Measurements from ENCODE around the gene RAPGEF4.
"Not testable (repeated sequence)": the region's sequence is repeated elsewhere in the genome, so short reads cannot be mapped to it uniquely, and the experiment has no call there.

Gene RAPGEF4

GRCh38 chr2:172775319-172775718 is 39.7 kb downstream of the RAPGEF4 start:
- no peak for DNase-seq

GRCh38 chr2:172777431-172777830 is 41.8 kb downstream of the RAPGEF4 start:
- DNase-seq, result no peak

DNA sequence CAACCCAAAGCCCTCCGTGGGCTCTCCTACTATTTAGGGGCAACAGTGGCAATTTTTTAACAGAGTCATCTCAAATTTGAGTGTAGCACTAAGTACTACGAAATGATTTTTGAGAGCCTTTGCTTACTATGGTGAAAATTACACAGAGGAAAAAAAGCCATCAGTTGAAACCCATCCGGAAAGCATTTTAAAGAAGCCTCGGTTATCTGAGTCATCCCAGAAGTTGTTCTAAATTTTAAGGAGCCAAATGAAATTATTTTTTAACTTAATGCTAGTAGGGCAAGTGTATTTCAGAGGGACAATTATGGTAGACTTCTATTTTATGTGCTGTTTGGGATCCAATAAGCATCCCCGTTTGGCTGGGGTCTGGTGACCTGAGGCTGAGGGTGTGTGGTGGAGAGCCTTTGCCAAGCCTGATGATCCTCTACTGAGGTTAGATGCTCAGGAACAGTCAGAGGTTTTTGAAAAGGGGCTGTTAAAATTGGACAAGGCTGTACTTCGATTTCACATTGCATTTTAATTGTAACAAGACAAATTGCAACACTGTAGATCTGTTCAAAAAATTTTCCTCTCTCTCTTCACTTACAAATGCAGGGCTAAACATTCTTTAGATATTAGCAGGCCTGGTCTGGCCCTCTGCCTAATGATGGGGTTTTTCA is 47.0 kb downstream of the RAPGEF4 start:
- no peak for DNase-seq

DNA sequence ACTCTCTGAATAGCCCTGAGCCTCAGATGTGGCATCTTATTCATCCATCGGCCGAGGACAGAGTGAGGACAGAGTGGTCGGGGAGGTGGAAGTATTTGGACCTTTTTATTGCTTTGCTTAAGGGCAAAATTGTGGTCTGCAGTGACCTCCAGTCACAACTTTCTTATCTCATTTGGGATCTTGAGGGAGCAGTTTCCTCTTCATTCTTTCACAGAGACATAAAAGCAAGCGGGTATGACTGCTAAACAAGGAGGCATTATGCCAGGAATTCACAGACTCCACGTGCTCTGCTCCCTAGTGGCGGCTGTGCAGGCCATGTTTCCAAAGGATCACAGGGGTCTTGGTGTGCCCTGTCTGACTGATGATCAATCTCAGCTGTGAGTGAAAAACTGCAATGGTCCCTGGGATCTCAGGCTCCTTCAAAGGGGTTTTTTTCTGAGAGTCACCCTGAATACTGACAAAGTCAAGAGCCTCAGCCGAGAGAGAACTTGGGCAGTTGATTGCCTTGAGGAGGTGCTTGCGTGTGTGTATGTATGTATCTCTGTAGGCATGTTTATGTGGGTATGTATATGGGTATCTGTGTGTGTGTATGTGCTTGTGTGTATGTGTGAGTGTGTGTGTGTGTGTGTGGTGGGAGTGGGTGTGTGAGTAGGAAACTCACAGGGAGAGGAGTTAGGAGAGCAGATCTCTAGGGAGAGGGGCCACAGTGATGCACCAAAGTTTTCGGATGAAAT is 47.7 kb downstream of the RAPGEF4 start:
- no peak for DNase-seq

- DNase-seq, result no peak
Measured at GRCh38 chr2:172788871-172789270, 53.2 kb downstream of the RAPGEF4 start.

DNA sequence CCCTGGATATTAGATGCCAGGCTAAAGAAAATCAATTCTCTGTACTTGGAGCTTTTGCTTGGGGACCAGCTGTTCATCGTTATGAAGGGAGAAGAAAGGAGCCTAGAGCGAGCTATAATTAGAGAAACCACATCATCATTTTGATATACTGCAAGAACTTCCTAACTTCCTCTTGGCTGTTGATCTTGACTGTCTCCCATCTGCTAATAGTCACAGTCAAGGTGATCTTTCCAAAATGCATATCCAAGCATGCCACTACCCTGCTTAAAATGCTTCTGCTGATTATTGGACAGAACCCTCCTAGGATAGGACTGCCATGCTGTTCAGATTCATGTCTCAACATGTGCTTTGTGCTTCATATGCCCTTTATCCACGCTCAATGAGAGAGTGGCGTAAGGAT is 54.8 kb downstream of the RAPGEF4 start:
- DNase-seq, result no peak

DNA sequence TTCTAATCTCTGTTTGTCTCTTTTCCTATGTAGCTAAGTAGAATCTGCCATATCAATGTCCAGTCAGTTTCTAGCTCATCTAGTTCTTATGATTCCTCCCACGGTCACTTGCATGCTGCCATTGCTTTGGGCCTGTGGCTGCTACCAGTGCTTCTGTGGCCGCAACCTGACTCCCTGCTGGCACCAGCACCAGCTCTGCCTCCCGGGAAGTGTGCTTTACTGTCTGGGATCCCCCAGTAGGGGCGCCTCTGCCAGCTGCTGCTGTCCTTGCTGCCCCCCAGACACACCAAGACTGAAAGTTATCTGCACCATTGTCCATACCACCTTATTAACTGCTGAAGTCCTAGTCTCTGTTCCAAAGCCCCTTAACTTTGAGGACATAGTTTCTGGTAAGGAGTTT is 56.3 kb downstream of the RAPGEF4 start:
- DNase-seq, result no peak

- no peak for DNase-seq
Measured at GRCh38 chr2:172792711-172793110, 57.1 kb downstream of the RAPGEF4 start.

GRCh38 chr2:172803308-172803707 is 67.7 kb downstream of the RAPGEF4 start:
- DNase-seq, result not testable (repeated sequence)

GRCh38 chr2:172804423-172804822 is 68.8 kb downstream of the RAPGEF4 start:
- DNase-seq, result no peak

GRCh38 chr2:172806493-172806892 is 70.8 kb downstream of the RAPGEF4 start:
- no peak for DNase-seq

- DNase-seq, result no peak
Measured at GRCh38 chr2:172806996-172807395, 71.4 kb downstream of the RAPGEF4 start.

DNA sequence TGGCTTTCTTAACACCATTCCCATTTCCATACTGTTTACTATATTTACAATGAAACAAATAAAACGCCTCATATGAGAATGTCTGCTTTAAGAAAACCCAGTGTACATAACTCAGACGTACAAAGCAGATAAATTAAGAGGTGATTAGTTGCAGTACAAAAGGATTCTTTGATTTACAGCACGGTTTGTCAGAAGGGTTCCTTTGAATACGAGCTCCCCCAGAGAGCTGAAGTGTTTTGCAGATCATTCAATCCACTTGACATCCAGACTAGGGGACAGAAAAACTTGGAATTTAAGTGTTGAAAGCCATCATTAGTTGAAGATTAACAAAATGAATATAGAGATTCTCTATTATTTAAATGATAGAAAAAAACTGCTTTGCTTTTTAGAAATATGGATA is 72.5 kb downstream of the RAPGEF4 start:
- DNase-seq, result no peak

DNA sequence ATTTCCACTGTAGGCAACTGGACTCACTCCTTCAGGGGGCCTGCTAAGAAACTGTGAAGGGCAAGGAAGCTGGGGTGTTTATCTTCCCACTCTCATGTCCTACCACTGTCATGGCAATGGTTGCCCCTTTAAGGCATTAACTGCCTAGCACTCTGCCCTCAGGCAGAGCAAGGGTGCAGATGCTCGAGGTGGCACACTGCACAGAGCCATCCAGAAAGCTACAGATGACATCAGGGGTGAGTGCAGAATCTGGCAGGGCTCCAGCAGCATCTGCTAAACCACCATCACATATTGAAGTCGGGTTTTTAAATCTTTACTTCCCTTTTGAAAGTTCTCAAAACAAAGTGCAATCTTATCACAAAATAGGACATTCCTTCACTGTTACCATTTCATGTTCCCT is 75.4 kb downstream of the RAPGEF4 start:
- DNase-seq, result no peak

- no peak for DNase-seq
Measured at GRCh38 chr2:172812158-172812744, 76.6 kb downstream of the RAPGEF4 start.

GRCh38 chr2:172813314-172813888 is 77.8 kb downstream of the RAPGEF4 start:
- no peak for DNase-seq

GRCh38 chr2:172817411-172817810 is 81.8 kb downstream of the RAPGEF4 start:
- no peak for DNase-seq

DNA sequence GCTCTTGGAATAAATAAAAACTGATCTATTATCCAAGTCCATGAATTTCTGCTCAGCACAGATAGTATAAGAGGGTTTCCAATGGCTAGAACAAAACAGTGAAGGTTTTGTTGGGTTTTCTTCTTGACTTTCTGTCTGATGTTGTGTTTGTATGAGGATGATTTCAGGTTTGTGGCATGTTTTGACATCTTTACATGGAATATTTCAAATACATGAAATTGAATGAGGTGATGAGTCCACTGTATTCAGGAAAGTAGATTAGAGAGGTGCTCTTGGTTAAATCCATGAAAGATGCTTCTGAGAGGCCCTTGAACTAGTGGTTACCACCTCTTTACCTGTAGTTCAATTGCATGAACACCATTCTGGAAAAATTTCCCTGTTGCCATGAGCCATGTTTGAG is 84.3 kb downstream of the RAPGEF4 start:
- DNase-seq, result no peak

GRCh38 chr2:172821370-172822338 is 86.0 kb downstream of the RAPGEF4 start:
- DNase-seq, result no peak

- no peak for DNase-seq
Measured at GRCh38 chr2:172822585-172822984, 86.9 kb downstream of the RAPGEF4 start.

DNA sequence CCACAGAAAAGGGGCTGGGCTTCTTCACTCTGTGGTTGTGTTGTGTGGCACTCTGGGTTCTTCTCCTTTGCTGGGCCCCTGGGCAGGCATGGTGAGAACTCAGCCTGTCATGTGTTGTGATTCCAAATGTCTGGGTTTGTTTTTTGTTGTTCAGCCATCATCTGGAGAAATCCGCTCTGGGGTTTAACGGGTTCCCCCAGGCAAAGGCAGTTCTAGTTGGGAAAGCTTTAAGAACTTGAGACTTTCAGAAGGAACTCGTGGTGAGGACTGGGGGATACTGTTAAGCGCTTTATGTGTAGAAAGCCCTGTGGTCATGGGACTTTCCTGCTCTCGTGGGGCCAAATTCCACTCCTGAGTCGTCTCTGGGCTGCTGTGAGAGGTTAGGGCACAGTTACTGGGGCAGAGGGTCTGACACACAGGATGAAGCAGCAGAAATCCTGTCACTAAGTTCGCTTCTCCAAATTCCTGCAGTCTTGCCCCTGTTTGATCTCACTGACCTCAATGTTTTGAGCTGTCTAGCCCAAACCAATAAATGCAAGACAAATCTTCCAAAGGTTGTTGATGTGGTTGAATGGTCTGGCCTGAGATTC is 87.7 kb downstream of the RAPGEF4 start:
- DNase-seq, result no peak

- DNase-seq, result no peak
Measured at GRCh38 chr2:172826522-172826921, 90.9 kb downstream of the RAPGEF4 start.
